EH (cell line): ENCODE results near the gene PRKAG1.

Experiments used
- DNase-seq: peaks from one replicate; pipeline ENCODE4 v3.0.0-alpha.2; 2015; ENCODE audit warnings: low read depth

PRKAG1 gene

DNA sequence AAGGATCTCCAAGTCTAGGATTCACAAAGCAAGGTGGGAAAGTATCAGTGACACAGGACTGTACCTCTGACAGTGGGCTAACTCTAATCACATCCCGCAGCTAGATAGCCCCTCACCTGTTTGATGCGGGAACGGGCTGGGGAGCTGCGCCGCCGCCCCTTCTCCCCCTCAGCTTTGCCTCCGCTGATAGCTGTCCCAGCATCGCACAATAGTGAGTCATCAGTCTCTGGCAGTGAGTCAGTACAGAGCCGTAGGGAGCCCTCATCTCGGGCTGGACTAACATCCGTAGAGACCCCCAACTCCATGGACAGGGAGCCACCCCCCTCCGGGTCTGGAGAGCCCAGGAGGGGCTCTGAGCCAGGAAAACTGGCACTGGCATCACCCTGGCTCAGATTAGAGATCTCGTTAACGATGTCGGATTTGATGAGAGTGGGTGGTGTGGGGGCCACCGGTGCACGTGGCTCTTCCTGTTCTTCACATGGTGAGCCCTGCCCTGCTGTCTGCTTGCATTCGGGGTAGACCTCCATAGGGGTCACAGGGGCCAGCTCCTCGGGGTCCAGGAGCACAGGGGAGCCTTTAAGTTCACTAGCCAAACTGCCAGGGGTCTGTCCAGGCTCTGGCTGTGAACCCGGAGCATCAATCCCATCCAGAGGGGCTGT, 31.1 kb upstream of the PRKAG1 start:
- peak; percentile 76 for DNase-seq

DNA sequence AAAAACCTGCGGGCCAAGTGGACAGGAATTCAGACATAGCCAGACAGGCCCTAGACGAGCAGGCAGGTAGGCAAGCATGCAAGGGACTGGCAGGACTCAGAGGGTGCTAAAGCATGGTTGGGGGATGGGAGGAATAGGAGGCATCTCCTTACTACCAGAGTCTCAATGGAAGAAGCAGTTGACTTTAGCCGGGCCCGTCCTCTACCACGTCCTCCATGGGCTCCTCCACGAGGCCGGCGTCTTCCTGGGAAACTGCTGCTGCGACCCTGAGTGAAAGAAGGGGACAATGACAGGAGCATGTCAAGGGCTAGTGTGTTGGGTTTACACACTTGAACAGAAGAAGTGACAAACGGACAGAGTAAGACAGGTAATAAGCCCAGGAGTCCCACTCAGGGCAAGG, 30.4 kb upstream of the PRKAG1 start:
- no peak for DNase-seq

DNA sequence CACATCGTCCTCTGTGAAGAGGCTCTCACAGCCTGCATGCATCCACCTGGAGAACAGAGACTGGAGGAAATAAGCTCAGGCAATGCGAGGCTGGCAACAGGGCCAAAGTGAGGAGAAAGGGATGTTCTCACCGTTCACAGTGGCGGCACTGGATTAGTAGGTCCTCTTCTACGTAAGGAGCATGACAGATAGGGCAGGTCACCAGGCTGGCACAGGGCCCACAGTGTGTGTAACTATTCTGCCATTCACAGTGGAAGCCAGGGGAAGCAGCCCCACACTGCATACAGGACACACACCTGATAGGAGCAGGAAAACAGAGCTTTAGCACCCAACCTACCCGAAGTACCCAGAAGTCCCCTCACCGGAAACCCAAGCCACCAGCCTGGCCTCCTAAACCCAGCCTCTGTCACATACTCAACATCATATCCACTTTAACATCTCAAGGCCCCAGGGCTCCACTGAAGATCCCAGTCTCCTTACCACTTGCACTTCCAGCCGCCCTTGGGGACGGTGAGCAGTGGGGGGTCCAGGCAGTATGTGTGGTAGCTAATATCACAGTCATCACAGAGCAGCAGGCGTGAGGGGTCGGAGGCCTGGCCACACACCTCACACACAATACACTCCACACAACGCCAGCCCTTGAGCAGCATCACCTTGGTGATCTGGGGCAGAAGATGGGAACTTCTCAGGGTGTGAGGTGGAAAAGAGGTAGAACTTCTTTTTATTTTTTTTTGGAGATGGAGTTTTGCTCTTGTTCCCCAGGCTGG, 27.7 kb upstream of the PRKAG1 start:
- DNase-seq, result no peak

DNA sequence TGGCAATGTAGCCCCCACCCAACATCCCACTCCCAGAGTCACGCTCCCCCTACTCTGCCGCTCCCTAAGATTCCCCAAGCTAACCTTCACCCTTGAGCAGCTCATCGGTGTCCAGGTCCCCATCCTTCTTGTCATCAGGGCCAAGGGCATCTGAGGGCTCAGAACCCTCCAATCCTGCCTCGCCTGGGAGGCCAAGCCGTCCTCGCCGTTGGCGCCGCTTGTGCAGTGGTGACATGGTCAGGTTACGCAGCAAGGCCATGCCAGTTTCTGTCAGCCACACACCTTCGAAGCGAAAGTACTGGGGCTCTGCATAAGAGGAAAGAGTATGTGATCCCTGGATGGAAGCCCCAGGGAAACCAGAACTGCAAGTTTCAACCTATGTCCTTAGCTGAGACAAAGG, 26.1 kb upstream of the PRKAG1 start:
- DNase-seq, result no peak

DNA sequence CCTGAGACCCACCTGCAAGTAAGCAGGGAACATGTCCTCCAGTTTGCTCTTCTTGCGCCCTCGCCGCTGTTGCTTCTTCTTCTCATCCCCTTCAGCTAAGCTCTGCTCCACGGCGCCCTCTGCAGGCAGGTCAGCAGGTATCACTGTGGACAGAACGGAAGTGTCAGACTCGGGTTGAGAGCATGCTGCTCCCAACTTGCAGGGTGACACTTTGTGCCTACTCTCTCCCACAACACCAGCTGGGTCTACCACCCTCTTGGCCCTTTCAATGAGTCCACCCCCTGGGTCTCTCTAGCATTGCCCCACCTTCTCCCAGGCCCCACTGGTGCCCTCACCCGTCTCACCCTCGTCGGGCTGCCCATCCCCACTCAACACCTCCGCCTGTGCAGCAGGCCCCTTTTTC, 25.3 kb upstream of the PRKAG1 start:
- peak; percentile 55 for DNase-seq

DNA sequence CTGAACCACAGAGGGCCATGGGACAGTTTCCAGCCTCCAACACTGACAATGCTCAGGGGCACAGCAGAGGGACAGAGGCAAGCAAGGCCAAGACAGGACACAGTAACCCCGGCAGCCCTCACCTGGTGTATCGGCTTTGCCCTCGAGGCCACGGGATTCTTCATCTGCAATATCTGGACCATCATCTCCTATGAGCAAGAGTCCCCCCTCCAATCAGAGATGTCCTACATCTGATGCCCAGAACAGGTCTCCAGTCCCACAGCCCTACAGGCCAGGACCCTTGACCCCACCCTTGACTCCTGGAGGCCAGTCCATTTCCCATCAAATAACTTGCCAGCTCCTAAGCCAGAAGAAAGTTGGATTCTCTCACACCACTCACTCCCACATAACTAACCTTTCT, 24.7 kb upstream of the PRKAG1 start:
- DNase-seq, result no peak

DNA sequence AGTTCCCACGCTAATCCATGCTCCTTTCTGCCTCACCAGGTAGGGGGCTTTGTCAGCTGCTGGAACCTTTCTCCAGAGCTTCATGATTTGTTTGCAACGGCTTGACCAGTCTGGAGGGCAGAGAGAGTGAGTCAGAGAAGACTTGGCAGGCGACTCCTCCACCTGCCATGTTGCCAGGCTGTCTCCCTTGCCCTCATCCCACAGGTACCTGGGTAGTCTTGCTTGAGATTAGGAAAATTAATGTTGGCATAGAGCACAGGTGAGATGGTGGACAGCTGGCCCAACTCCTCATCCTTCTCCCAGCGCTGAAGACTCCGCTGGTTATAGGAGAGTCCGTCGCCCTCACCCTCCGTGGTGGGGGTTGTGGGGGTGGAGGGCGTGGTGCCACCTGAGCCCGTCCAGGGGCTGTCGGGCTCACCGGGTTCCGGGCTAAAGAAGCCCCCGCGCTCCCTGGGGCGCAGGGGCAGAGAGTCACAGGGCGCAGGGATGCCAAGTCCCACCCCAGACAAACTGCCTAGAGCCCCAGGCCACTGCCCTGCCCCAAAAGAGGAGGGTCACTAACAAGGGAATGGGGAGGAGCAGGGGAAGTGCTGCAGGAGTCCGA, 23.4 kb upstream of the PRKAG1 start:
- no peak for DNase-seq

DNA sequence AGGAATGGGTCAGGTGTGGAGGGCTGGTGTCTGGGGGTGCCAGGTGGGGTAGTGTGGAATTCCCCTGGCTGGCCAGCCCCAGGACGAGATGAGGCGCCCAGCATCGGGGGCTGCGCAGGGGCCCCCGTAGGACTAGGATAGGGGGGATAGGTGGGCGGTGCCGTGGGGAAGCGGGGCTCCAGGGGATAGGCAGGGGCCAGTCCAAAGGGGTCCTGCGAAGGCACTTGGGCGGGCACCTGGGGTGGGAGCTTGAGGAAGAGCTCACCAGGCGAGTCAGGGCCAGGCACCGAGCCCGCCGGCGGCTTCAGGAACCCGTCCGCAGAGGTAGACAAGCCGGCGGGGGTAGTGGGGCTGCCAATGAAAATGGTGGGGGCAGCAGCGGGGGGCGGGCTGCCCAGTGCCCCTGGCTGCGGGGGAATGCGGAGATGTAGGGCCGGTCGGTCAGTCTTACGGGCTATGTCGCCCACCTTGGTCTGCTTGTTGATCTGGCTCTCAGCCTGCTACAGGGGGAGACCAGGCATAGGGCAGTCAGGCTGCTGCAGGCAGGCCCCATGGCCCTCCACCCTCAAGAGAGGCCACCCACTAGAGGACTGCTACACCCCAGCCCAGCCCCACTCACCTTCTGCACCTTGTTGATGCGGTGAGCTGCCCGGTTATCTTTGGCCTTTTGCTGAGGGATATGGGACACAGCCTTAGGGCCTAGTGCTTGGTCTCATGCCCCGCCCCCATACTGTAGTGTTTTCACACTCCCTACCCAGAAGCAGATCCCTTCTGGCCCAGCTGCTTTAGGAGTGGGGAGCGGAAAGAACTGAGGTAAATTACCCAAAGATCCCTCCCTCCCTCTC, 22.7 kb upstream of the PRKAG1 start:
- no peak for DNase-seq

DNA sequence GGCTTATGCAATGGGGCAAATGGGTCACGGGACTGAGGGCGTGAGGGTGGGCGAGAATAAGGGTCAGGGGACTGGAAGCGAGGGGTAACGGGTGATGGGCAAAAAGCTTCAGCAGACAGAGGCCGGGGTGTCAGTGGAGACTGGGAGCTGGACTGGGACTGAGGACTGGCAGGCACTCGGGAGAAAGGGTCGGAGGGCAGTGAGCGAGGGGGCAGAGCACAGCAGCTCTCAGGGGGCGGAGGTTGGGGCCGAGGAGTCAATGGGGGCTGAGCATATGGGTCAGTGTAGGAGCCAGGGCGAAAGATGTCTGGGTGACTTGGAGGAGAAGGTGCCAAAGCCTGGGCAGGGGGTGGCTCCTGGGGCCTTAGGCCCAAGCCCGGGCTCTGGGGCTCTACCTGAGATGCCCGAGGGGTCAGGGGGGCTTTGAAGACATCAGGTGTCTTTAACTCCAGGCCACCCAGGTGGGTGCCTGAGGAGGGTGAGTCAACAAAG, 21.8 kb upstream of the PRKAG1 start:
- DNase-seq, result no peak

DNA sequence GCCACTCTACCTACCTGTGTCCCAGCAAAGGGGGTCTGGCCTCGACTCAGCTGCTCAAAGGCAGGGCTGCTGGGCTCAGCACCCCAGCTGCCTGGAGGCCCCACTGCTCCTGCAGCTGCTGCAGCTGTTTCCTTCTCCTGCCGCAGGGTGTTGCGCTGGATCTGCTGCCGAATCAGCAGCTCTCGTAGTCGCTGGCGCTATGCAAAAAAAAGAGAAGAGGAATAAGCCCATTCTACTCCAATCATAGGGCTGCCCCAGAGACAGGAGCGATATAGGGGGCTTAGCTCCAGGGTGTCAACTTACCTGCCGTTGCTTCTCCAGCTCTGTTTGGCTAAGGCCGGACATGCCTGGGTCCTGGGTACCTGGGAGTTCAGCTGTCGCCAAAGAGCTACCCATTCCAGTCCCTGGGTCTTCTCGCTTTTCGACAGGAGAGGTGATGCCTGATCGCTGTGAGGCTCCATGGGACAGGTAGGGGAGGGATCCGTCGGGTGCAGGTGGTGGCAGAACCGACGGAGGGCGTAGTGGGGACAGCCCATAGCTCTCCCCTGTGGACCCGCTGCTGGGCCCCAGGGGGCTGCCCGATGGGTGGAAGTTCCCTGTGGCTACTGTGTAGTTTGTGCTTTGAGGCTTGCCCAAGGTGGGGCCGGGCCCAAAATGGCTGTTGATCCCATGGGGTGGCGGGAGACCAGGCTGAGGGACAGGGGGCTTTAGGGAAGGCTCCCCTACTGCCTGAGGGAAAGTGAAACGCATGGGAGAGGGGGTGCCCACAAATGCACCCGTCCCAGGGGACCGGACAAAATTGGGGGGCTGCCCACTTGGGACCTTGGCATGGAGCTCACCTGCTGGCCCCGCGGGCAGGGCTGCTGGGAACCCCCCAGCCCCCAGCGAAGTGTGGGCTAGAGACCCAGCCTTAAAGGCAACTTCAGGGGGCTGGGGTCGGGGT, 21.1 kb upstream of the PRKAG1 start:
- DNase-seq, result no peak

DNA sequence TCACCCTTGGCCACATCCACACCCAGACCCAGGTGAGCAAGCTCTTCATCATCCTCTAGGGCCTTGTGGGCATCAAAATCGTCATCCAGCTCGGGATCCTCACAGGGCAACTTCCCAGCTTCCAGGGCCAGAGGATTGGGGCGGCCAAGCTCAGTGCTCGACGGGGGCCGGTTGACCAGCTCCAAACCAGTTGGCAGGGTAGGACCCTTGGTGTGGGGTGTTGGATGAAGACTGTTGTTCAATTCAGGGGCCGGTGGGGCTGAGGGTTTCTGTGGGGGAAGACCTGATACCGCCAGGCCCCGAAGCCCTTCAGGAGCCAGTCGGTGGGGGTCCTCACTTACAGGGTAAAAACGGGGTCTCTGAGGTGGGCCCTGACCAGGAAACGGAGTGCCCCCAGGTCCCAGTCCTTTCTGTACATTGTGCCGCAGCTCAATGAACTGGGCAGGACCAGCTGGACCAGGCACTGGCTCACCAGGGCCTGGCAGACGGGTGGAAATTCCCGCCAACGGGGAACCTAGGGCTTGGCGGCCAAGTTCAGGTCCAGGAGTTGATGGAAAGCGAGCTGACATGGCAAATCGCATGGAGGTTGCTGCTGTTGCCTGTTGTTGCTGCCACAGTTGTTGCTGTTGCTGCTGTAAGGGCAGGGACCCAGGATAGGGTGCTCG, 19.8 kb upstream of the PRKAG1 start:
- no peak for DNase-seq

DNA sequence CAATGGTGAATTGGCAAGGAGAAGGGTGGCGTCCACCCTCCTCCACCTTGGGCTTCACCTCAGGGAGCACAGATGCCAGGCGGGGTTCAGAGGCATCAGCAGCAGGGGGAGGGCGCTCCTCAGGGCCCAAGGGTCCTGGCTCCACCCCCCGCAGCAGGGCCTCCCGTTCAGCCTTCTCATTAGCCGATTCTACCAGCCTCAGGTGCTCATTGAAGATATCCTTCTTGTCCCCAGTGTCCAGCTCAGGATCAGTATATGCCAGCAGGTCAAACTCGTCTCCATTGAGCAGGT, 19.3 kb upstream of the PRKAG1 start:
- no peak for DNase-seq

DNA sequence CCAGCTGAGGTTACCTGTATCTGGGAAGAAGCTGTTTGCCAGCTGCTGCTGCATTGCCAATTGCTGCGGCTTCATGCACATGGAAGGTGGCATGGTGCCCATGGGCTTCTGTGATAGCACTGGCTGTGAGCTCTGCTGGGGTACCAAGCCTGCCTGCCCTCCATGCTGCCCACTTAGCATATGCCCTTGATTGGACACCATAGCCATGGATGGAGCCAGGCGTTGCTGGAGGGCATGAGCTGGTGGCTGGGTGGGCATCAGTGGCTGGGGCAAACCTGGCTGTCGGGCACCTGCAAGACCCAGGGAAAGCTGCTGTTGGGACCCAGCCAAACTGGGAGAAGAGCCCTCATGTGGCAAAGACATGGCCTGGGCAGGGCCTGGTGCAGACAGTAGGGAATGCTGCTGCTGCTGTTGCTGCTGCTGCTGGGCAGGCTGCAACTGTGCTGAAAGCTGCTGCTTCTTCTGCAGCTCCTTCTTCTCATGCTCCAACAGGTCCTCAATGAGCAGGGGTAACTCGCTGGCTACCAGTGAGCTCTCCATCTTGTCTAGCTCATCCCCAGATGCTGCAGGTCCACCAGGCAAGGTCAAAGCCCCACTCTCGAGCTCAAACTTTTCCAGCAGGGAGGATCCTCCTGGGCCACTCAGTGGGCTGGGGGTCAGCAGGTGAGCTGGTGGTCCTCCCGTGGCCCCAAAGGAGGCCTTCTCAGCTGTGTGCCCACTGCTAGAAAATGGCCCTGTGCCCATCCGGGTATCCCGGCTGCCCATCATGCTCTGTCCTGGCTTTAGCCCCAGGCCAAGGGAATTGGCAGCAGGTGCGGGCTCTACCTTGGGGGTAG, 18.8 kb upstream of the PRKAG1 start:
- DNase-seq, result no peak

DNA sequence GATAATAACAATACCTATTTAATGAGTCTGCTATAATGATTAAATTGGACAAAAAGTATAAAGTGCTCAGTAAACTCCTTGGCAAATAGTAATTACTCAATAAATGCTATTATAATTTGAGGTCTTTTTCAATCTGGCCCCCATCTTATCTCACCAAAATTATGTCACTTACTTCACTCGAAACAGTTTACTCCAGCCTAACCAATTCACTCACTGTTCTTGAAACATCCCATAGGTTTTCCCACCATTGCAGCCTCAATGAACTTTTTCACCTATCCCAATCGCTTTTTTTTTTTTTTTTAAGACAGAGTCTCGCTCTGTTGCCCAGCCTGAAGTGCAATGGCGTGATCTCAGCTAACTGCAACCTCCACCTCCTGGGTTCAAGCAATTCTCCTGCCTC, 17.5 kb upstream of the PRKAG1 start:
- no peak for DNase-seq

DNA sequence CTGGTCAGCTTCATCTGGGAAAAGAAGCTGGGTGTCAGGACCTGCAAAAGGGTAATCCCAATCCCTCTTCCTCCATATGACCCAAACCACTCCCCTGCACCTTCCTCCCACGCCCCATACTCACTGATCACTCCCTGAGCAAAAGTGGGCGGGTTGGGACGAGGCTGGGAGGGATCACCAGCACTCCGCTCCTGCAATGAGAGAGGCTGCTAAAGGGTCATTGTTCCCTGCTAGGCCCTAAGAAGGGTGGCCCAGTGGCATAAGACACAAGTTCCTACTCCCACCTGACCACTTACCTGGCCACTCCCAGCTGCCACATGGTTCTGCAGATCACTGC, 15.7 kb upstream of the PRKAG1 start:
- DNase-seq, result no peak

DNA sequence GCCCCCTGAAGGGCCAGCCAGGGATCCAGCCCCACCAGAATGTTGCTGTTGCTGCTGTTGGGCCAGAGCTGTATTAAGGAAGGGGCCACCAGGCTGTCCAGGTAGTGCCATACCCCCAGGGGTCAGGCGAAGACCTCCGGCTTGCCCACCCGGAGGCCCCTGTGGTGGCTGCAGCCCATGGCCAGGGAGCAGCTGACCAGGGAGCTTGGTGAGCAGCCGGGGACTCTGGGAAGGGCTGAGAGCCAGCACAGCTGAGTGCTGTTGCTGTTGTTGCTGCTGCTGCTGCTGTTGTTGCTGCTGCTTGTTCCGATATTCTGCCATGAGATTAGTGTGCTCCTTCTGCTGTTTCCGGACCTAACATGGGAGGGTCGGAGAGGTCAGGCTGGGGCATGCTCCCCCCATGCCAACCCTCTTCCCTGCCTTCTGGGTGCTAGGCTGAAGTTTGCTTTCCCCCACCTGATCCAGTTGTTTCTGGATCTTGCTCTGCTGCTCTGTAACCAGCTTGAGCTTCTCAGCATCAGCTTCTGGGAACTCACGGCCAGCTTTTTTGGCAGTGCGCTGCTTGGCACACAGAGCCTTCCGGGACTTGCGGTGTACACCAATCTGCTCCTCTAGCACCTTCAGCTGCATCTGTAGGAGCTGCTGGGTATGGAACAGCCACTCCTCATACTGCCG, 15.2 kb upstream of the PRKAG1 start:
- no peak for DNase-seq

DNA sequence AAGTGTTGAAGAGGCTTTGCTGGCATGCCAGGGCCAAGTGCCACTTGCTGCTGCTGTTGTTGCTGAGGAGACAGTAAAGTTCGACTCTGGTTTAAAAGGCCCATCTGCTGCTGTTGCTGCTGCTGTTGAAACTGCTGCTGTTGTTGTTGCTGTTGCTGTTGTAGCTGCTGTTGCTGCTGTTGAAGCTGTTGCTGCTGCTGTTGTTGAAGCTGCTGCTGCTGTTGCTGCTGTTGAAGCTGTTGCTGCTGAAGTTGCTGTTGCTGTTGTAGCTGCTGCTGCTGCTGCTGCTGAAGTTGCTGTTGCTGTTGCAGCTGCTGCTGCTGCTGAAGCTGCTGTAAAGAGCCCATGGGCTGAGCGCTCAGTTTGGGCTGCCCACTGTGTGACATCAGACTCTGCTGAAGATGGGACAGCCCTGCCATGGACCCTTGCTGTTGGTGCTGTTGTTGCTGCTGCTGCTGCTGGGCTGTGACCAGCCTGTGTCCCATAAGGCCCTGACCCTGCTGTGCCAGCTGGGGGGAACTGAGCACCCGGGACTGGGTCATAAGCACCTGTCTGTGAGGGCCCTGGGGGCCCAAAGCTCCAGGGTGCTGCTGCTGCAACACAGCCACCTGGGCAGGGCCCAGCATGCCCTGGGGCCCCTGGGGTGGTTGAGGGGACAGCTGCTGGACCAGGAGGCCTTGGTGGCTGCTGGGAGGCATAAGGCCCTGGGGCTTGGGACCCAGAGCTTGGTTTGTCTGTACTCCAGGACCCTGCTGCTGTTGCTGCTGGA, 14.3 kb upstream of the PRKAG1 start:
- no peak for DNase-seq

DNA sequence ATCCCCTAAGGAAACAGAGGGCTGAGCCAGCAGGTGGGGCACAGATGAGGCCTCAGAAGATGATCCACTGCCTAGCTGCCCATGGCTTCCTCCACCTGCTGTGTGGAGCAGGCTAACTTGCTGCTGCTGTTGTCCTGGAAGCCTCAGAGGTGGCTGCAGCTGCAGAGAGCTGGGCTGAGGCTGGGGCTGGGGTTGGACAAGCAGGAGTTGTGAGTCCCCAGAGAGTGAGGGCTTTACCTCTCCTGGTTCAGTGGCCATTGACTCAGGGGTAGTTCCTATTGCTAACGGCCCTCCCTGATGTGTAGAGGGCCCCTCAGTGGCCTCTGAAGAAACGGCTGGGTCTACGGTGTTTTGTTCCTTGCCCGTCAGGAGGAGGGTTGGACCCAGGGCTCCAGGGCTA, 13.7 kb upstream of the PRKAG1 start:
- DNase-seq, result no peak
